Endothelial cell (in vitro differentiated cells): ENCODE results near the gene HLA-DOA. TPM values are rescaled to one million over a fixed set of nuclear protein-coding genes. Genes with fewer than 3 reads are reported as not detected.

Experiments
- DNase-seq: peaks from one replicate; pipeline ENCODE4 v3.0.0; 2021; ENCODE audit warnings: low spot score
- H3K27ac Mint-ChIP-seq: one replicate; pipeline ENCODE4 v1.8.0; 2021; ENCODE audit warnings: mixed read lengths, inconsistent platforms; ENCODE audit not compliant: unreplicated experiment
- H3K27me3 Mint-ChIP-seq: one replicate; pipeline ENCODE4 v1.8.0; 2021; ENCODE audit warnings: mild to moderate bottlenecking, moderate library complexity, mixed read lengths, inconsistent platforms; ENCODE audit not compliant: unreplicated experiment
- H3K36me3 Mint-ChIP-seq: one replicate; pipeline ENCODE4 v1.8.0; 2021; ENCODE audit warnings: mild to moderate bottlenecking, low read depth, mixed read lengths, inconsistent platforms; ENCODE audit not compliant: unreplicated experiment
- H3K4me1 Mint-ChIP-seq: one replicate; pipeline ENCODE4 v1.8.0; 2021; ENCODE audit warnings: mild to moderate bottlenecking, mixed read lengths, inconsistent platforms; ENCODE audit not compliant: unreplicated experiment
- H3K4me3 Mint-ChIP-seq: one replicate; pipeline ENCODE4 v1.8.0; 2021; ENCODE audit warnings: mild to moderate bottlenecking, mixed read lengths, inconsistent platforms; ENCODE audit not compliant: unreplicated experiment
- H3K9me3 Mint-ChIP-seq: one replicate; pipeline ENCODE4 v1.8.0; 2021; ENCODE audit warnings: mixed read lengths, inconsistent platforms; ENCODE audit not compliant: unreplicated experiment
- CTCF ChIP-seq: fragments of 200-600 bp; sonication (generic); IDR thresholded peaks from one replicate; pipeline ENCODE4 v1.5.0; 2021; ENCODE audit warnings: antibody characterized with exemption; ENCODE audit not compliant: unreplicated experiment
- total RNA-seq: library from RNA; stranded (reverse); fragmentation: NEBNext Ultra II Directional; extraction: Animal tissue kit (Norgen Biotek cat#: 25700); gene quantifications from one replicate; pipeline ENCODE4 v1.2.1, GENCODE V29; 2021; ENCODE audit not compliant: unreplicated experiment

HLA-DOA gene
- total RNA-seq, 1 donor from 2014 or later: 7.3 TPM

GRCh38 chr6:32976334-32977069 is 32.9 kb downstream of the HLA-DOA start:
- no peak for TF ChIP-seq CTCF
- Mint-ChIP-seq H3K9me3 (no peaks in the 10 kb centered on the region), H3K27me3 (peaks cover 11% of the 10 kb centered on the region), H3K36me3 (peaks cover 85% of the 10 kb centered on the region), H3K4me1 (peaks cover 48% of the 10 kb centered on the region), H3K27ac (peak overlapping the region; percentile 58), H3K4me3 (peak overlapping the region; percentile 100)
- DNase-seq: no peak

- Mint-ChIP-seq H3K9me3 (no peaks in the 10 kb centered on the region), H3K4me1 (peaks cover 52% of the 10 kb centered on the region), H3K36me3 (peaks cover 88% of the 10 kb centered on the region), H3K27ac (peak overlapping the region; percentile 58), H3K4me3 (peak overlapping the region; percentile 100), H3K27me3 (peaks cover 13% of the 10 kb centered on the region)
- no peak for TF ChIP-seq CTCF
- no peak for DNase-seq
These were observed 33.5 kb downstream of the HLA-DOA start for GRCh38 chr6:32975886-32976285.

GRCh38 chr6:32974541-32975308 is 34.7 kb downstream of the HLA-DOA start:
- Mint-ChIP-seq H3K4me3 (peak overlapping the region; percentile 100), H3K27me3 (peaks cover 16% of the 10 kb centered on the region), H3K27ac (peak overlapping the region; percentile 72), H3K36me3 (peaks cover 80% of the 10 kb centered on the region), H3K9me3 (no peaks in the 10 kb centered on the region), H3K4me1 (peaks cover 54% of the 10 kb centered on the region)
- no peak for DNase-seq
- TF ChIP-seq CTCF: no peak

- Mint-ChIP-seq H3K36me3 (peaks cover 73% of the 10 kb centered on the region), H3K4me3 (peak overlapping the region; percentile 100), H3K27ac (peak overlapping the region; percentile 97), H3K9me3 (no peaks in the 10 kb centered on the region), H3K4me1 (peaks cover 54% of the 10 kb centered on the region), H3K27me3 (peaks cover 16% of the 10 kb centered on the region)
- no peak for DNase-seq
- TF ChIP-seq CTCF: no peak
These were observed 35.4 kb downstream of the HLA-DOA start for GRCh38 chr6:32974016-32974333.
